Stimulated activated CD8-positive, alpha-beta memory T cell treated with anti-CD3 and anti-CD28 coated beads, Interleukin-4, amount 100 ng/mL, for 4 hours (primary cell): ENCODE results near the gene DDX5.

Experiments used
- DNase-seq, 2 donors: peaks; one replicate each; pipeline ENCODE4 v3.0.0-alpha.2; 2020; ENCODE audit warnings: low read depth in 2 of 2, low spot score in 1 of 2

DDX5 gene

GRCh38 chr17:64506201-64506575 is at the start of gene DDX5:
TSS of gene DDX5 (minus strand) at chr17:64506289. CDS start at chr17:64506119, 170 bp downstream.
- DNase-seq: peak; percentile 95

DNA sequence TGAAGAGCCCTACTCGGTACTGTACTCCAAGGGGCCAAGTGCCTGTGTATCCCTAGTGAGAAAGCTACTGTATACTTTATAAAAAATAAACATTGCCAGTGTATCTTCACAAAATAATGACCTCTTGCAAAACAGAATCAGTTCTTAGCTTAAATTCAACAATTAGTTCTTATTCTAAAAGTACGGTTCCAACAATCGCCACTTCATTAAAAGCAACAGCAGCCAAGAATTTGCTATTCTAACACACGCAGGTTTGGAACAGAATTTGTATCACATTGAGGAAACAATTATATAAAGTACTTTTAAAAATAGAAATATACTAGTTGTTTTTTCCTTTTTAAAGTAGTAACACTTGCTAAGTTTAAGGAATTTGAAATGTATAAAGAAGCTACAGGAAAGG is 49.2 kb upstream of the DDX5 start:
- DNase-seq: no peak

DNA sequence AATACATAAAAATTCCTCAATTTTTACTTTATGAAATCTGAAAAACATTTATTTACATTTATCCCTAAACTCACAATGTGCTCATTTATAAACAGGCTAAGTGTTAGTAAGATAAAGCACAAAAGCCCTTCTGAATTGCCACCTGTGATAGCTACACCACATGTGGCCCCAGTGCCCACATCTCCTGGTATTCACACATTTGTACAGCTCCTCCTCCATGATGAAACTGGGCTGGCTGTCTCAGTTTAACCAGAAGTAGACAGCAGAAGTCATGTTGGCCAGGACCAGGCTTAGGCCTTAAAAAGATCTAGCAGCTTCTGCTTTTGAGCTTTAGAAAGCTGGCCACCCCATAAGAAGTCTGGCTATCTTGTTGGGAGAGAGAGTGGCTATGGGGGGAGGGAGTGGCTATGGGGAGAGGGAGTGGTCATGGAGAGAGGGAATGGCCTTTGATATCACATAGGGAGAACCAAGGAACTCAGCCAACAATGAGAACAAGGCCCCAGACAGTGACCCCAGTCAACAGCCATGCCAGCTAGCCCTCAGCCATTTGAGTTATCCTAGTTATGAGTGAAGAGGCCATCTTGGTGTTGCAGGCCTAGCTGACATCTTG is 48.0 kb upstream of the DDX5 start:
- DNase-seq: no peak

- no peak for DNase-seq
Observed at GRCh38 chr17:64551461-64551860, 45.4 kb upstream of the DDX5 start.

- no peak for DNase-seq
Observed at GRCh38 chr17:64547319-64547718, 41.2 kb upstream of the DDX5 start.

DNA sequence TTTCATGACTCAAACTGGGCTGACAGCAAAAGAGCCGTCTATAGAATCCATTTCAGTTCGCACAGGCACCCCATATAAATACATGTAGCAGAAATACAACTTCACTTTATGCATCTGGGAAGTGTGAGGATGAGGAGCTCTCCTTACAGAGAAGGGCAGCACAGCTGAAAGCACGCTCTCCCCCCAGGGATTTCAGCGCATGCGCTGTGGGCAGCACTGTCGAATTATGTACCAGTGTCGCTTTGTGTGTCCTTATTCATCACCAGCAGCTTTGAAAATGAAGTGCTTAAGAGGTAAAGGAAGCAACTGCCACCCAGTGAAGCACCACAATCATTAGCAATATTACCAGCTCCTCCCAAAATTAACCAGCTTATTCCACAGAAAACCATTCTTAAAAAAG is 40.6 kb upstream of the DDX5 start:
- DNase-seq: no peak

DNA sequence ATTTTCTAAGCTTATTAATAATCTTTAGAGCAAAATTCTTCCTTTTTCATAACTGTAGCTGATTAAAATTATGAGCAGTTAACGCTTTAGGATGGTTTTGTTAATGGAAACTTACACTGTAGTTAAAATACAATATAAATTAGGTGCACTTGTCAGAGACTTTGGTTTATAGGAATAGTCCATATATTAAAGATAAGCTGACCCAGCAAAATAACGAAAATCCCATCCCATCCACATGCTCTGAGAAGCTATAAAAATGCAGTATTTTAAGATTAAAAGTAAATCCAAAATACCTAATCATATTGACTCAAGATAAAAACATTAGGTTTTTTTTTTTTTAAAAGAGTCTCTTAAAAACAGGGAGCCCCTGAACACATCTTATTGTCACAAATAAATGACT is 38.7 kb upstream of the DDX5 start:
- DNase-seq: no peak

DNA sequence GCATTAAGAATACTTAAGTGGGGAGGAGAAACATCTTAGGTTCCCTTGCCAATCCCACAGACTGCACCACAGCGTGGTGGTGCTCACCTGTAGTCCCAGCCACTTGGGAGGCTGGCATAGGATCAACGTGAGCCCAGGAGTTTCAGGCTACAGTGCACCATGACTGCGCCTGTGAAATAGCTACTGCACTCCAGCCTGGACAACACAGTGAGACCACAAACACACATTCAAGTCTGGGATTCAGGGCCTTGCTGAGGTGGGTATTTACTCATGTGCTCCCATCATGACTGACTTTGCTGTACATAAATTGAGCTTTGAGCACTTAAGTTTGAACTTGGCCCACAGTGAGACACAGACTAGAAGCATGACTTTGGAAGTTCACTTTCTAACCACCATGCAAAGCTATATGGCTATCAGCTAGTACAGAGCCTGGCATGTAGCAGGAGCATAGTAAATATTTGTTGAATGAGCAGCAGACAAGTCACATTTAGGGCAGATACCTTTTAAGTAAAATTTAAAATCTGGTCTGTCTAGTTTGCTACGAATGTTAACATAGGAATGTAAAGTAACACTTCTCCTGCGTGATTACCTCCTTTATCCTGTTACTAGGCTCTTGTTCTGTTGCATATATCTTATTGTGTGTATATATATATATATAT is 34.2 kb upstream of the DDX5 start:
- DNase-seq: no peak

DNA sequence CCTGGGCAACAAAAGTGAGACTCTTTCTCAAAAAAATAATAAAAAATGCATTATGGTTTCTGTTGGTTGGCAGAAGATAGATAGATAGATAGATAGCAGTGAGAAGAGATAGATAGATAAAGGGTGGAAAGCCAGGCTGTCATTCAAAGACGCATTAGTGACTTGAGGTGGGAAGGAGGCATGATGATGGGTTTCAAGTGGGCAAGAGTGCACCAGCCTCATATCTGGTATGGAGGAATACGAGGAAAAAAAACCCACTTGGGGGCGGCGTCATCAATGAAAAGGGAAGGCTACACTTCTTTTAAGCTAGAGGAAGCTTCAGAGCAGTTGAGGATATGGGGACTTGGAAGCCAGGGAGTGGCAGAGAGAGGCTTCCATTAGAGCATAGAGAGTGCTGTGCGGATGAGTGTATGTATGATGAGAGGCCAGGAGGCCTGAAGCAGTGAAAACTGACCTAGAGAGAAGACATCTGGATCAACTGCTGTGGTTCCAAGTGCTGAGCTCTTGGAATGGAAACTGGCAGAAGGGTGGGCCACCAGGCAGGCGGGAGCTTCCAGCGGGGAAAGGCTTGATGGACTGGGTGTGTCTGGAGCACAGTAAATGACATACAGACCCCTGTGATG is 32.5 kb upstream of the DDX5 start:
- no peak for DNase-seq

GRCh38 chr17:64537488-64537887 is 31.4 kb upstream of the DDX5 start:
- no peak for DNase-seq

GRCh38 chr17:64536913-64537312 is 30.8 kb upstream of the DDX5 start:
- no peak for DNase-seq

DNA sequence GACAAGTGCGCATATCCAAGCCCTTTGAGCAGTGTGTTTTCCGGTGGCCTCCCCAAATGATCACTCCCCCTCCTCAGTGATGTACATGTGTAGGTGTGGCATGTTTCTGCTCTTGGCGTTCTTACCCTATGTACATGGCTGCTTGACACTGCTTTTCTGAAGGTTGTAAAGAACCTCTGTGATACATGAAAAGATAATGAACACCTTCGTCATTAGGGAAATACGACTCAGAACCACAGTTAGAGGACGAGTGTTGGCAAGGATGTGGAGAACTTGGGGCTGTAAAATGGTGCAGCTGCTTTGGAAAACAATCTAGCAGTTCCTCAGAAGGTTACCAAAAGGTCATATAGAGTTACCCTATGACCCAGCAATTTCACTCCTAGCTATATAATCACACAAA is 29.3 kb upstream of the DDX5 start:
- no peak for DNase-seq

GRCh38 chr17:64534187-64534586 is 28.1 kb upstream of the DDX5 start:
- DNase-seq: no peak

DNA sequence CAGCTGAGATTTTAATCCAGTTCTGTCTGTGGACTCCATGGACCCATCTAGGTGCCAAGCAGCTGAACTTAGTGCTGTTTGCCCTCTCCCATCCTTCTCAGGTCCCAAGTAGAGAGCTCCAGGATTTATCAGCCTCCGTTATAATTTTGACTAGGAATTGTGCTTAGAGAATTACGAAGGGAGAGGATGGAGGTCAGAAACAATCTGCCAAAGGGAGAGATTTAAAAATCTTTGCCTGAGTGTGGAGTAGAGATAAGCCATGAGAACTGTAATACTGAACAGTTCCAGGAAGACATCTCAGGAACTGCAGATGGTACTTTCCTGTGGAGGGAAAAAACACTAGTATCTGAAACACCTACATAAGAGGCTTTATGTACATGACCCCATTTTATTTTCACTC is 27.7 kb upstream of the DDX5 start:
- no peak for DNase-seq

- DNase-seq: no peak
Observed at GRCh38 chr17:64532409-64532808, 26.3 kb upstream of the DDX5 start.

DNA sequence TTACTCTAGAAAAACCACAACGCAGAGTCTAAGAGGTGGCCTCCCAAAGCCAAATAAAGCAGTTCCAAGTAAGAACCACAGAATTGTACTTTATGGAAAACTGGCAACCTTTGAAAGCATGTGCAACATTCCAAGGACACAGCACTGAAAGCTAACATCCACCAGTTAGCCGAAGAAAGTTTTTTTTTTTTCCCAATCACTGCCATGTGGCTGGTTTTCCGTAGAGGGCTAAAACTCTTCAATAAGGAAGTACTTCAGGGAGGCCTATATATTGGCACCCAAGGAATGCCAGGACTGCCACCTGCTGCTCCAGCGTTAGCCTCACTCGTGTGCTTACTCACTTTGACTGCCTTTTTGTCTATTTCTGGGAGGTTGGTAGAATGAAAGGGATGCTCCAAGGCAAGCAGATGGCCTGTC is 25.9 kb upstream of the DDX5 start:
- DNase-seq: no peak

- DNase-seq: no peak
Observed at GRCh38 chr17:64529221-64529620, 23.1 kb upstream of the DDX5 start.

DNA sequence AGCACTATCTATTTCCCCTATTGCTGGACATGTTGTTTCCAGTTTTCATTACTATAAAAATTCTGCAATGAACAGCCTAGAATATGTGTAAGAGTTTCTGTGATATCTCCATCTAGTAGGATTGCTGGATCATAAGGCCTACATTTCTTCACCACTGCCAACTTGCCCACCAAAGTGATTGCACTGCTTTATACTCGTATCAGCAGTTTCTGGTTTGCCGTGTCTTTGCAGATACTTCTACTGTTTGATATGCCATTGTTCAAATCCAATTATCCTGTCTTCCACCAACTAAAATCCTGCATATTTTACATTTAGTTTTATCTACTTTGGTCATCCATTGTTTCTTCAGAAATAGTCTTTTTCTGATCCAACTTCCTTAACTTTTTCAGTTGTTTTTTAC is 21.8 kb upstream of the DDX5 start:
- DNase-seq: no peak

DNA sequence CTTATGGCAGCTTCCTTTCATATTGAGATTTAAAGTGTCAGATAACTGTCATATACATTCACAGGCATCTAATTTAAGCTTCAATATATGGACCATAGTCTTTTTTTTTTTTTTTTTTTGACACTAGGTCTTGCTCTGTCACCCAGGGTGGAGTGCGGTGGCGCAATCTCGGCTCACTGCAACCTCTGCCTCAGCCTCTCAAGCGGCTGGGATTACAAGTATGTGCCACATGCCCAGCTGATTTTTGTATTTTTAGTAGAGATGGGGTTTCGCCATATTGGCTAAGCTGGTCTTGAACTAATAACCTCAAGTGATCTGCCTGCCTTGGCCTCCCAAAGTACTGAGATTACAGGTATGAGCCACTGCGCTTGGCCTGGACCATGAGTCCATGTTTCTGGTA is 14.3 kb upstream of the DDX5 start:
- DNase-seq: no peak

GRCh38 chr17:64519601-64520000 is 13.5 kb upstream of the DDX5 start:
- DNase-seq: no peak

DNA sequence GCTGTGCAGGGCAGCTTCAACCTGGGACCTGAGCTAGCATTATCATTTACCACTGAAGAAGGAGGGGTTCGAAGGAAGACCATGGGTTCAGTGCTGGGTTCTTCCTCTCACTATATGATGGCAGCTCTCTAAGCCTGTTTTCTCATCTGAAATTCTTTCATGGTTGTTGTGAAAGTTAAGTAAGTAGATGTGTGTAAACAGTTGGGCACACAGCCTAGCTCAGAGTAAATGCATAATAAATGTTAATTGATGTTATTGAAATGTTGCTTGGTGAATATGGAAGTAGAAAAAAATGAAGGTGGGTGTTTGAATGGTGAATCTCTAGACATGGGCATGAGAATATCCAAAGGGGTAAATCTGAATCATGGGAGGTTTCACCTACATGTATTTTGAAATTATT is 9.7 kb upstream of the DDX5 start:
- no peak for DNase-seq

- DNase-seq: no peak
Observed at GRCh38 chr17:64515419-64515818, 9.3 kb upstream of the DDX5 start.

GRCh38 chr17:64509179-64509578 is 3.1 kb upstream of the DDX5 start:
- no peak for DNase-seq
